ENCODE measurements around the gene LIMCH1. TPM values are rescaled to one million over a fixed set of nuclear protein-coding genes. Genes with fewer than 3 reads are reported as not detected.

Gene LIMCH1
- total RNA-seq, 2 donors from 2014 or later: 3.1 to 5.8 TPM

DNA sequence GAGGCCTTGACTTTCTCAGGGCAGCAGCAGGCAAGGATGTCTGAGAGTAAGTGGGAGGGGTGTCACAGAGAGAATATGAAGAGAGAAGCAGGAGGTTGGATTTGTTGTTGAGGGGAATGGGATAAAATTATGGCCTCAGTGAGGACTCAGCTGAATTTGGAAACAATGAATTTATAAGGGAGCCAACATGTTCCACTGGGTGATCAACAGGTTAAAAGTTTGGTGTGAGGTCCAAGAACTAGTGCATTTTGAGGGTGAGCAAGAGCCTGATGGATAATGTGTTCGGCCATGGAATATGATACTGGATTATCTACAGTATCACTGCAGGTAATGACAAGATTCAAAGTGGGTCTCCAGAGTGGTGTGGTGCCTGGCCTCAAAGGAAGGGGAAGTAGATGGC lies 33.5 kb downstream of the LIMCH1 start:
- no peak for DNase-seq
- H3K27me3 Mint-ChIP-seq (ENCODE audit: insufficient read depth): peaks cover 11% of the 10 kb centered on the region
- no peaks in the 10 kb centered on the region for H3K9me3 ChIP-seq (ENCODE audit: control insufficient read depth, low read length)
- no peak overlapping the region for H3K4me3 Mint-ChIP-seq
- no peaks in the 10 kb centered on the region for H3K9me3 Mint-ChIP-seq
- H3K36me3 Mint-ChIP-seq (ENCODE audit: low read depth): no peaks in the 10 kb centered on the region
- H3K4me1 Mint-ChIP-seq: peaks cover 8% of the 10 kb centered on the region
- H3K27ac ChIP-seq (ENCODE audit: low read depth, low read length): no peak overlapping the region
- TF ChIP-seq, protein P1, sequence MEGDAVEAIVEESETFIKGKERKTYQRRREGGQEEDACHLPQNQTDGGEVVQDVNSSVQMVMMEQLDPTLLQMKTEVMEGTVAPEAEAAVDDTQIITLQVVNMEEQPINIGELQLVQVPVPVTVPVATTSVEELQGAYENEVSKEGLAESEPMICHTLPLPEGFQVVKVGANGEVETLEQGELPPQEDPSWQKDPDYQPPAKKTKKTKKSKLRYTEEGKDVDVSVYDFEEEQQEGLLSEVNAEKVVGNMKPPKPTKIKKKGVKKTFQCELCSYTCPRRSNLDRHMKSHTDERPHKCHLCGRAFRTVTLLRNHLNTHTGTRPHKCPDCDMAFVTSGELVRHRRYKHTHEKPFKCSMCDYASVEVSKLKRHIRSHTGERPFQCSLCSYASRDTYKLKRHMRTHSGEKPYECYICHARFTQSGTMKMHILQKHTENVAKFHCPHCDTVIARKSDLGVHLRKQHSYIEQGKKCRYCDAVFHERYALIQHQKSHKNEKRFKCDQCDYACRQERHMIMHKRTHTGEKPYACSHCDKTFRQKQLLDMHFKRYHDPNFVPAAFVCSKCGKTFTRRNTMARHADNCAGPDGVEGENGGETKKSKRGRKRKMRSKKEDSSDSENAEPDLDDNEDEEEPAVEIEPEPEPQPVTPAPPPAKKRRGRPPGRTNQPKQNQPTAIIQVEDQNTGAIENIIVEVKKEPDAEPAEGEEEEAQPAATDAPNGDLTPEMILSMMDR (conservative IDR thresholded peaks at IDR 0.05): no peak
- no peak overlapping the region for H3K4me3 ChIP-seq (ENCODE audit: low read length)
- peaks cover 21% of the 10 kb centered on the region for H3K27me3 ChIP-seq (ENCODE audit: control insufficient read depth, insufficient read depth, low read length, poor library complexity, severe bottlenecking)
- WGBS, 2 experiments (ENCODE audit: insufficient coverage in 1 of 2, insufficient read length in 1 of 2): 94 to 100% methylated on average over 1 of the region's 1 CpG
- peaks cover 4% of the 10 kb centered on the region for H3K4me1 ChIP-seq (ENCODE audit: control insufficient read depth, insufficient read depth, low read length)
- no peak overlapping the region for H3K9ac ChIP-seq (ENCODE audit: extremely low read depth, low read length, poor library complexity, severe bottlenecking)
- no peak overlapping the region for H3K27ac Mint-ChIP-seq
- no peaks in the 10 kb centered on the region for H3K36me3 ChIP-seq (ENCODE audit: control insufficient read depth, insufficient read depth, low read length)

DNA sequence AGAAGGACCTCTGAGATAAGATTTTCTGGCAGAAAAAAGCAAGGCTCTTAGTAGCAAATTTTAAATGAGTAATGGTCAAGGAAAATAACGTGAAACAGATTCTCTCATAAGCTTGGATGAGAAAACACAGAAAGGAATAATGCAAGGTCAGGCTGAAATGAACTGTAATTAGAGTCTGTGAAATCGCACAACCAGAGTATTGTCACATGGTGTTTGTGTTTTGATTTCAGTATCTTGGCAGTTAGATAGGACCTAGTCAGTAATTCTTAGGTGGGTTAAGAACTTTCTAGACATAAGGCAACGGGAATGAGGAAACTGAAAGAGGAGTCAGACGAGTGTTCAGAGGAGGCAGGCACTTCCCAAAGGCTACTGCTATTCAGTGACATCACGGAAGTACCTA lies 34.6 kb downstream of the LIMCH1 start:
- peaks cover 4% of the 10 kb centered on the region for H3K4me1 ChIP-seq (ENCODE audit: control insufficient read depth, insufficient read depth, low read length)
- no peak overlapping the region for H3K4me3 ChIP-seq (ENCODE audit: low read length)
- TF ChIP-seq, protein P1 (conservative IDR thresholded peaks at IDR 0.05): no peak
- no peak overlapping the region for H3K27ac Mint-ChIP-seq
- H3K9me3 ChIP-seq (ENCODE audit: control insufficient read depth, low read length): no peaks in the 10 kb centered on the region
- 84 to 92% methylated on average over 5 of the region's 5 CpGs for WGBS, 2 experiments (ENCODE audit: insufficient coverage in 1 of 2, insufficient read length in 1 of 2)
- no peaks in the 10 kb centered on the region for H3K36me3 Mint-ChIP-seq (ENCODE audit: low read depth)
- no peak overlapping the region for H3K4me3 Mint-ChIP-seq
- peaks cover 8% of the 10 kb centered on the region for H3K4me1 Mint-ChIP-seq
- H3K27me3 Mint-ChIP-seq (ENCODE audit: insufficient read depth): peaks cover 11% of the 10 kb centered on the region
- H3K9ac ChIP-seq (ENCODE audit: extremely low read depth, low read length, poor library complexity, severe bottlenecking): no peak overlapping the region
- no peak overlapping the region for H3K27ac ChIP-seq (ENCODE audit: low read depth, low read length)
- no peak for DNase-seq
- H3K9me3 Mint-ChIP-seq: no peaks in the 10 kb centered on the region
- H3K36me3 ChIP-seq (ENCODE audit: control insufficient read depth, insufficient read depth, low read length): no peaks in the 10 kb centered on the region
- H3K27me3 ChIP-seq (ENCODE audit: control insufficient read depth, insufficient read depth, low read length, poor library complexity, severe bottlenecking): peaks cover 21% of the 10 kb centered on the region

DNA sequence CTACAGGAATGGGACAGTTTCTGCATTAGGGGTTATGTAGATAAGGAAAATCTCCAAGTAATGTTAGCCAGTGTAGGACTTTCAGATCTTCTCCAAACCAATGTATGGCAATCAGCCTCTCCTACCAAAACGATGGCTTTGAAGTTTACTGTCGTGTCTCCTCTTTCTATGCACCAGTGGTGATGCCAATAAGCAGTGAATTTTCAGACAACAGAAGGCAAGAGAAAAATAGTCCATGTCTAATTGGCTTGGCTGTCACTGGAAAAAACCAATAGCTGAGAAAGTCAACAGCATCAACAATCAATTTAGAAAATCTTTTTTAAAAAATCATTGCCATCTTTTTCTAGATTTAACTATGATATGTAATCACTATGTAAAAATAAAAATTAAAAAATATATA lies 35.0 kb downstream of the LIMCH1 start:
- no peak overlapping the region for H3K27ac Mint-ChIP-seq

More for the DNA sequence above, 35.0 kb downstream of the LIMCH1 start:
- H3K27me3 Mint-ChIP-seq (ENCODE audit: insufficient read depth): peaks cover 11% of the 10 kb centered on the region
- Histone ChIP-seq H3K9ac (ENCODE audit: extremely low read depth, low read length, poor library complexity, severe bottlenecking) (no peak overlapping the region), H3K4me1 (ENCODE audit: control insufficient read depth, insufficient read depth, low read length) (peaks cover 4% of the 10 kb centered on the region), H3K27me3 (ENCODE audit: control insufficient read depth, insufficient read depth, low read length, poor library complexity, severe bottlenecking) (peaks cover 21% of the 10 kb centered on the region), H3K4me3 (ENCODE audit: low read length) (no peak overlapping the region), H3K27ac (ENCODE audit: low read depth, low read length) (no peak overlapping the region), H3K9me3 (ENCODE audit: control insufficient read depth, low read length) (peaks cover 1% of the 10 kb centered on the region), H3K36me3 (ENCODE audit: control insufficient read depth, insufficient read depth, low read length) (no peaks in the 10 kb centered on the region)
- peaks cover 8% of the 10 kb centered on the region for H3K4me1 Mint-ChIP-seq
- H3K9me3 Mint-ChIP-seq: peaks cover 1% of the 10 kb centered on the region
- no peaks in the 10 kb centered on the region for H3K36me3 Mint-ChIP-seq (ENCODE audit: low read depth)
- TF ChIP-seq, protein P1 (conservative IDR thresholded peaks at IDR 0.05): no peak
- DNase-seq: no peak
- no peak overlapping the region for H3K4me3 Mint-ChIP-seq
- WGBS, 2 experiments (ENCODE audit: insufficient coverage in 1 of 2, insufficient read length in 1 of 2): 90 to 91% methylated on average over 2 of the region's 2 CpGs
